H1 (cell line): Measurements from ENCODE around the gene SCN10A. TPM values are rescaled to one million over a fixed set of nuclear protein-coding genes. Genes with fewer than 3 reads are reported as not detected.

Source experiments
- ASH2L ChIP-seq: fragments of 200-600, 300-600 bp; sonication (generic); IDR thresholded peaks from one replicate; pipeline ENCODE4 v1.7.1; 2017; ENCODE audit warnings: low read length
- BRCA1 ChIP-seq: IDR thresholded peaks from 2 replicates; pipeline ENCODE4 v1.6.1; 2012; ENCODE audit warnings: low read depth, low read length, improper control_type of control experiment
- CHD7 ChIP-seq: fragments of 300-600 bp; sonication (generic); IDR thresholded peaks from 2 replicates; pipeline ENCODE4 v1.7.1; 2012; ENCODE audit warnings: low read length, moderate library complexity, mild to moderate bottlenecking, inconsistent platforms; ENCODE audit not compliant: insufficient replicate concordance
- CTBP2 ChIP-seq: IDR thresholded peaks from 2 replicates; pipeline ENCODE4 v1.7.0; 2011; ENCODE audit warnings: borderline replicate concordance, mild to moderate bottlenecking, moderate library complexity, mixed read lengths, low read length; ENCODE audit not compliant: insufficient read depth, insufficient read length
- GABPA ChIP-seq: IDR thresholded peaks from 2 replicates; pipeline ENCODE4 v1.6.1; 2011; ENCODE audit warnings: mild to moderate bottlenecking, low read length, moderate library complexity, borderline replicate concordance; ENCODE audit not compliant: insufficient read depth
- KDM1A ChIP-seq: fragments of 200-600, 300-600 bp; sonication (generic); IDR thresholded peaks from 2 replicates; pipeline ENCODE4 v1.7.1; 2016; ENCODE audit warnings: mild to moderate bottlenecking, low read length, borderline replicate concordance
- MAFK ChIP-seq: IDR thresholded peaks from 2 replicates; pipeline ENCODE4 v1.6.1; 2012; ENCODE audit warnings: low read depth, mild to moderate bottlenecking, improper control_type of control experiment, low read length
- NRF1 ChIP-seq: IDR thresholded peaks from 2 replicates; pipeline ENCODE4 v1.6.1; 2011; ENCODE audit warnings: mild to moderate bottlenecking, low read depth, low read length, improper control_type of control experiment
- POU5F1 ChIP-seq: IDR thresholded peaks from 2 replicates; pipeline ENCODE4 v1.6.1; 2011; ENCODE audit warnings: low read depth, mild to moderate bottlenecking, low read length, moderate library complexity
- SIX5 ChIP-seq: IDR thresholded peaks from 2 replicates; pipeline ENCODE4 v1.6.1; 2011; ENCODE audit warnings: mild to moderate bottlenecking, low read depth, low read length
- SP1 ChIP-seq: IDR thresholded peaks from 2 replicates; pipeline ENCODE4 v1.6.1; 2011; ENCODE audit warnings: low read depth, low read length
- SP4 ChIP-seq: IDR thresholded peaks from 2 replicates; pipeline ENCODE4 v1.6.1; 2012; ENCODE audit warnings: low read length, inconsistent platforms
- polyA plus RNA-seq, 7 experiments: library from polyadenylated mRNA; depleted of rRNA in 3 of 7; stranded (reverse) in 5 of 7; unstranded in 2 of 7; fragments of >200 nt in 5 of 7; fragments of 200-250 nt in 2 of 7; gene quantifications; 1 replicate in 5 of 7; 2 replicates in 1 of 7; 4 replicates in 1 of 7; pipeline versions ENCODE4 v1.2.1 to v1.2.3, GENCODE V29; 2011 to 2013; ENCODE audit warnings: missing spikeins in 2 of 7, mixed read lengths in 2 of 7
- total RNA-seq: library from RNA; stranded (reverse); fragmentation: NEBNext Ultra II Directional; extraction: Animal tissue kit (Norgen Biotek cat#: 25700); gene quantifications from 2 replicates; pipeline ENCODE4 v1.2.1, GENCODE V29; 2021

SCN10A gene
- total and polyA plus RNA-seq, 2 of the 8 experiments (the other 6 are each of a cell fraction or from before 2014, with no cell fraction given): not detected

- no peak for TF ChIP-seq CHD7
- TF ChIP-seq POU5F1: no peak
- peak; percentile 77; the same call in 1 of the 2 replicates for TF ChIP-seq MAFK
- TF ChIP-seq SIX5: no peak
- TF ChIP-seq ASH2L: peak; percentile 20
- no peak for TF ChIP-seq SP4
- TF ChIP-seq GABPA: no peak
- TF ChIP-seq KDM1A: no peak
- TF ChIP-seq NRF1: no peak
- TF ChIP-seq SP1: no peak
- no peak for TF ChIP-seq BRCA1
- no peak for TF ChIP-seq CTBP2
Measured at GRCh38 chr3:38655708-38656300, 160.2 kb downstream of the SCN10A start (continued).
